SU-DHL-6 (cell line): ENCODE measurements around the gene SLC32A1.
A peak's percentile ranks its signal among the peaks of the same experiment; 100 is the strongest.

Experiments
- H2AFZ ChIP-seq: fragments of 200-600 bp; sonication (generic); 2 replicates; pipeline ENCODE4 v1.6.1; 2014; ENCODE audit warnings: low read depth, mild to moderate bottlenecking, moderate library complexity, mixed read lengths, antibody characterized with exemption, low read length; ENCODE audit not compliant: severe bottlenecking
- H3F3A ChIP-seq: fragments of 200-600 bp; shearing (Covaris generic); 2 replicates; pipeline ENCODE4 v1.6.0; 2016; ENCODE audit warnings: antibody characterized with exemption, mild to moderate bottlenecking; ENCODE audit not compliant: insufficient read depth
- H3K27ac ChIP-seq: fragments of 200-600 bp; sonication (generic); 2 replicates; pipeline ENCODE4 v1.5.1; 2016; ENCODE audit warnings: low read depth, mild to moderate bottlenecking, low read length, moderate library complexity, mixed read lengths
- H3K27me3 ChIP-seq: fragments of 200-600 bp; sonication (generic), shearing (Covaris generic); 2 replicates; pipeline ENCODE4 v1.6.0; 2014; ENCODE audit warnings: mild to moderate bottlenecking, low read length
- H3K36me3 ChIP-seq: fragments of 200-600 bp; sonication (generic); 2 replicates; pipeline ENCODE4 v1.6.1; 2014; ENCODE audit warnings: mild to moderate bottlenecking, low read length, mixed read lengths
- H3K4me2 ChIP-seq: fragments of 300-600, 200-600 bp; shearing (Covaris generic), sonication (generic); 2 replicates; pipeline ENCODE4 v1.6.0; 2014; ENCODE audit warnings: low read length, low read depth, mild to moderate bottlenecking; ENCODE audit not compliant: poor library complexity, severe bottlenecking
- H3K4me3 ChIP-seq: fragments of 200-600 bp; sonication (generic); 2 replicates; pipeline ENCODE4 v1.5.1; 2014; ENCODE audit warnings: antibody characterized with exemption, low read length, mild to moderate bottlenecking, mixed read lengths; ENCODE audit not compliant: insufficient read depth, poor library complexity, severe bottlenecking
- H3K79me2 ChIP-seq: fragments of 200-600 bp; sonication (generic); 2 replicates; pipeline ENCODE4 v1.6.1; 2014; ENCODE audit warnings: mild to moderate bottlenecking, low read length, moderate library complexity; ENCODE audit not compliant: insufficient read depth
- H3K9ac ChIP-seq: fragments of 200-600 bp; sonication (generic); 2 replicates; pipeline ENCODE4 v1.7.0; 2014; ENCODE audit warnings: mild to moderate bottlenecking, low read length
- H3K9me2 ChIP-seq: fragments of 200-600 bp; sonication (generic); replicated peaks from 2 replicates; pipeline ENCODE4 v1.6.1; 2014; ENCODE audit warnings: low read length; ENCODE audit not compliant: insufficient read depth
- H3K9me3 ChIP-seq: fragments of 200-600 bp; sonication (generic); 2 replicates; pipeline ENCODE4 v1.6.1; 2014; ENCODE audit warnings: low read length, mixed read lengths; ENCODE audit not compliant: insufficient read depth
- H4K20me1 ChIP-seq: fragments of 200-600 bp; sonication (generic); 2 replicates; pipeline ENCODE4 v1.6.1; 2014; ENCODE audit warnings: low read depth, mild to moderate bottlenecking, antibody characterized with exemption, low read length, moderate library complexity, mixed read lengths
- CTCF ChIP-seq: fragments of 200-600 bp; sonication (generic); IDR thresholded peaks from one replicate; pipeline ENCODE4 v1.5.1; 2017; ENCODE audit warnings: antibody characterized with exemption, mild to moderate bottlenecking, low read length, moderate library complexity; ENCODE audit not compliant: insufficient read depth, poor library complexity, severe bottlenecking
- EZH2phosphoT487 ChIP-seq: fragments of 200-600 bp; sonication (generic), shearing (Covaris generic); conservative IDR thresholded peaks from 2 replicates; pipeline ENCODE4 v1.6.1; 2018; ENCODE audit warnings: mild to moderate bottlenecking, antibody characterized with exemption, low read length, moderate library complexity, mixed read lengths

Gene SLC32A1

GRCh38 chr20:38730167-38730988, 6.1 kb downstream of the SLC32A1 start:
- H2AFZ ChIP-seq = no peak overlapping the region
- TF ChIP-seq CTCF = no peak
- no peak for TF ChIP-seq EZH2phosphoT487
- H3K9ac ChIP-seq = no peak overlapping the region
- no peaks in the 10 kb centered on the region for H3K9me2 ChIP-seq
- no peaks in the 10 kb centered on the region for H3K27me3 ChIP-seq
- H3K9me3 ChIP-seq = no peaks in the 10 kb centered on the region
- H3F3A ChIP-seq = no peaks in the 10 kb centered on the region
- no peak overlapping the region for H3K4me2 ChIP-seq
- H3K36me3 ChIP-seq = no peaks in the 10 kb centered on the region
- H3K4me3 ChIP-seq = no peak overlapping the region
- no peaks in the 10 kb centered on the region for H3K79me2 ChIP-seq
- no peaks in the 10 kb centered on the region for H4K20me1 ChIP-seq
- no peak overlapping the region for H3K27ac ChIP-seq

GRCh38 chr20:38730989-38731737, 6.9 kb downstream of the SLC32A1 start:
- Histone ChIP-seq H3K27ac (no peak overlapping the region), H3K79me2 (no peaks in the 10 kb centered on the region), H4K20me1 (no peaks in the 10 kb centered on the region), H3K9me3 (no peaks in the 10 kb centered on the region), H2AFZ (peak overlapping the region; percentile 58), H3K27me3 (no peaks in the 10 kb centered on the region), H3K9me2 (no peaks in the 10 kb centered on the region), H3K9ac (peak overlapping the region; percentile 35; the same call in 1 of the 2 replicates), H3K4me2 (peak overlapping the region; percentile 57), H3K4me3 (peak overlapping the region; percentile 38), H3F3A (no peaks in the 10 kb centered on the region), H3K36me3 (no peaks in the 10 kb centered on the region)
- TF ChIP-seq EZH2phosphoT487 (no peak), CTCF (peak; percentile 82)

- Histone ChIP-seq H3K4me2 (peak overlapping the region; percentile 57), H3K9me3 (no peaks in the 10 kb centered on the region), H3K27me3 (no peaks in the 10 kb centered on the region), H3K79me2 (no peaks in the 10 kb centered on the region), H3K9ac (no peak overlapping the region), H2AFZ (no peak overlapping the region), H3F3A (no peaks in the 10 kb centered on the region), H3K27ac (no peak overlapping the region), H3K36me3 (no peaks in the 10 kb centered on the region), H3K9me2 (no peaks in the 10 kb centered on the region), H4K20me1 (no peaks in the 10 kb centered on the region), H3K4me3 (no peak overlapping the region)
- TF ChIP-seq EZH2phosphoT487 (no peak), CTCF (no peak)
Observed at GRCh38 chr20:38731738-38732113, 7.4 kb downstream of the SLC32A1 start.
